DOHH2 (cell line): ENCODE results near the gene PRDM16.

Source experiments
- CTCF ChIP-seq: fragments of 200-600 bp; sonication (generic); IDR thresholded peaks from one replicate; pipeline ENCODE4 v1.5.1; 2014; ENCODE audit warnings: antibody characterized with exemption, mild to moderate bottlenecking, low read depth, low read length; ENCODE audit not compliant: poor library complexity, severe bottlenecking
- EZH2phosphoT487 ChIP-seq: fragments of 200-600 bp; sonication (generic); IDR thresholded peaks from 2 replicates; pipeline ENCODE4 v1.6.1; 2017; ENCODE audit warnings: borderline replicate concordance, mild to moderate bottlenecking, antibody characterized with exemption, low read length, moderate library complexity, mixed read lengths

- no peak for TF ChIP-seq CTCF
- TF ChIP-seq EZH2phosphoT487: no peak
Measured at GRCh38 chr1:3244927-3245315, 175.9 kb downstream of the PRDM16 start.
